SK-N-SH treated with all-trans-retinoic acid at 6 μM for 48 hours (cell line): ENCODE measurements around the gene MTHFD2L.

Source experiments
- ATAC-seq: fragments of 200-7000 bp; cut with Tn5 transposase; 3 replicates; pipeline ENCODE4 v1.9.1; 2020; ENCODE audit warnings: mild to moderate bottlenecking, moderate library complexity
- ARNTL ChIP-seq: fragments of 450-650 bp; formaldehyde crosslinking; IDR thresholded peaks from 2 replicates; pipeline ENCODE4 v1.5.0; 2020; ENCODE audit warnings: low read depth, mild to moderate bottlenecking, moderate library complexity, borderline replicate concordance
- BACH2 ChIP-seq: fragments of 250-450 bp; sonication (Bioruptor Pico); IDR thresholded peaks from 2 replicates; pipeline ENCODE4 v1.9.0; 2021; ENCODE audit warnings: mild to moderate bottlenecking, borderline replicate concordance
- ESRRG ChIP-seq: fragments of 250-450 bp; sonication (Bioruptor Pico); IDR thresholded peaks from 2 replicates; pipeline ENCODE4 v1.6.1; 2021; ENCODE audit warnings: mild to moderate bottlenecking
- ISL1 ChIP-seq: fragments of 250-450 bp; sonication (Bioruptor Pico); IDR thresholded peaks from 2 replicates; pipeline ENCODE4 v2.1.2; 2022; ENCODE audit warnings: mild to moderate bottlenecking, moderate library complexity
- OSR1 ChIP-seq: fragments of 250-450 bp; sonication (Bioruptor Pico); IDR thresholded peaks from 2 replicates; pipeline ENCODE4 v1.8.0; 2022; ENCODE audit warnings: moderate library complexity, mild to moderate bottlenecking, inconsistent platforms
- POU6F1 ChIP-seq: fragments of 250-450 bp; sonication (Bioruptor Pico); IDR thresholded peaks from 2 replicates; pipeline ENCODE4 v1.8.0; 2021; ENCODE audit warnings: low read depth, mild to moderate bottlenecking, moderate library complexity, borderline replicate concordance
- PPARA ChIP-seq: fragments of 250-450 bp; sonication (Bioruptor Pico); IDR thresholded peaks from 2 replicates; pipeline ENCODE4 v1.5.0; 2020; ENCODE audit warnings: mild to moderate bottlenecking, borderline replicate concordance
- RARB ChIP-seq: fragments of 250-450 bp; sonication (Bioruptor Pico); IDR thresholded peaks from 2 replicates; pipeline ENCODE4 v1.8.0; 2021; ENCODE audit warnings: mild to moderate bottlenecking, moderate library complexity
- TCF4 ChIP-seq: fragments of 250-450 bp; sonication (Bioruptor Pico); IDR thresholded peaks from 2 replicates; pipeline ENCODE4 v1.8.0; 2021; ENCODE audit warnings: mild to moderate bottlenecking, moderate library complexity, borderline replicate concordance
- TOX ChIP-seq: fragments of 250-450 bp; sonication (Bioruptor Pico); IDR thresholded peaks from 2 replicates; pipeline ENCODE4 v1.8.0; 2021; ENCODE audit warnings: mild to moderate bottlenecking, moderate library complexity, borderline replicate concordance
- TSHZ2 ChIP-seq: fragments of 250-450 bp; sonication (Bioruptor Pico); IDR thresholded peaks from 2 replicates; pipeline ENCODE4 v1.5.0; 2020; ENCODE audit warnings: mild to moderate bottlenecking, moderate library complexity
- ZC3H10 ChIP-seq: fragments of 250-450 bp; sonication (Bioruptor Pico); IDR thresholded peaks from 2 replicates; pipeline ENCODE4 v1.5.1; 2021; ENCODE audit warnings: mild to moderate bottlenecking, moderate library complexity
- ZFP3 ChIP-seq: fragments of 250-450 bp; sonication (Bioruptor Pico); IDR thresholded peaks from 2 replicates; pipeline ENCODE4 v1.5.0; 2020; ENCODE audit warnings: mild to moderate bottlenecking, moderate library complexity
- ZFP30 ChIP-seq: fragments of 450-650 bp; formaldehyde crosslinking; IDR thresholded peaks from 2 replicates; pipeline ENCODE4 v1.5.0; 2022; ENCODE audit warnings: mild to moderate bottlenecking, moderate library complexity
- ZNF565 ChIP-seq: fragments of 450-650 bp; formaldehyde crosslinking; conservative IDR thresholded peaks from 2 replicates; pipeline ENCODE4 v1.5.0; 2020; ENCODE audit warnings: low read depth, mild to moderate bottlenecking, moderate library complexity
- TF ChIP-seq, protein P1 (sequence below): fragments of 250-450 bp; sonication (Bioruptor Pico); IDR thresholded peaks from 2 replicates; pipeline ENCODE4 v1.5.1; 2021; ENCODE audit warnings: mild to moderate bottlenecking, moderate library complexity
- TF ChIP-seq, protein P2 (sequence below): fragments of 250-450 bp; sonication (Bioruptor Pico); IDR thresholded peaks from 2 replicates; pipeline ENCODE4 v1.8.0; 2020; ENCODE audit warnings: mild to moderate bottlenecking, moderate library complexity, borderline replicate concordance
- TF ChIP-seq, protein P3 (sequence below): fragments of 250-450 bp; sonication (Bioruptor Pico); IDR thresholded peaks from 2 replicates; pipeline ENCODE4 v1.5.1; 2020; ENCODE audit warnings: low read depth, mild to moderate bottlenecking, moderate library complexity

The MTHFD2L gene

GRCh38 chr4:74159143-74159709, 1.3 kb downstream of the MTHFD2L start:
- TF ChIP-seq, protein P1, sequence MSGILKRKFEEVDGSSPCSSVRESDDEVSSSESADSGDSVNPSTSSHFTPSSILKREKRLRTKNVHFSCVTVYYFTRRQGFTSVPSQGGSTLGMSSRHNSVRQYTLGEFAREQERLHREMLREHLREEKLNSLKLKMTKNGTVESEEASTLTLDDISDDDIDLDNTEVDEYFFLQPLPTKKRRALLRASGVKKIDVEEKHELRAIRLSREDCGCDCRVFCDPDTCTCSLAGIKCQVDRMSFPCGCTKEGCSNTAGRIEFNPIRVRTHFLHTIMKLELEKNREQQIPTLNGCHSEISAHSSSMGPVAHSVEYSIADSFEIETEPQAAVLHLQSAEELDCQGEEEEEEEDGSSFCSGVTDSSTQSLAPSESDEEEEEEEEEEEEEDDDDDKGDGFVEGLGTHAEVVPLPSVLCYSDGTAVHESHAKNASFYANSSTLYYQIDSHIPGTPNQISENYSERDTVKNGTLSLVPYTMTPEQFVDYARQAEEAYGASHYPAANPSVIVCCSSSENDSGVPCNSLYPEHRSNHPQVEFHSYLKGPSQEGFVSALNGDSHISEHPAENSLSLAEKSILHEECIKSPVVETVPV (CRISPR knock-in tag), result no peak
- TF ChIP-seq ARNTL (CRISPR knock-in tag) (no peak), ISL1 (CRISPR knock-in tag) (no peak), BACH2 (no peak), POU6F1 (CRISPR knock-in tag) (no peak), ZNF565 (CRISPR knock-in tag) (no peak), ESRRG (no peak), TSHZ2 (CRISPR knock-in tag) (no peak), ZFP3 (CRISPR knock-in tag) (no peak), ZFP30 (CRISPR knock-in tag) (no peak), ZC3H10 (CRISPR knock-in tag) (no peak), RARB (no peak), TCF4 (CRISPR knock-in tag) (no peak), PPARA (no peak)
- TF ChIP-seq, protein P2, sequence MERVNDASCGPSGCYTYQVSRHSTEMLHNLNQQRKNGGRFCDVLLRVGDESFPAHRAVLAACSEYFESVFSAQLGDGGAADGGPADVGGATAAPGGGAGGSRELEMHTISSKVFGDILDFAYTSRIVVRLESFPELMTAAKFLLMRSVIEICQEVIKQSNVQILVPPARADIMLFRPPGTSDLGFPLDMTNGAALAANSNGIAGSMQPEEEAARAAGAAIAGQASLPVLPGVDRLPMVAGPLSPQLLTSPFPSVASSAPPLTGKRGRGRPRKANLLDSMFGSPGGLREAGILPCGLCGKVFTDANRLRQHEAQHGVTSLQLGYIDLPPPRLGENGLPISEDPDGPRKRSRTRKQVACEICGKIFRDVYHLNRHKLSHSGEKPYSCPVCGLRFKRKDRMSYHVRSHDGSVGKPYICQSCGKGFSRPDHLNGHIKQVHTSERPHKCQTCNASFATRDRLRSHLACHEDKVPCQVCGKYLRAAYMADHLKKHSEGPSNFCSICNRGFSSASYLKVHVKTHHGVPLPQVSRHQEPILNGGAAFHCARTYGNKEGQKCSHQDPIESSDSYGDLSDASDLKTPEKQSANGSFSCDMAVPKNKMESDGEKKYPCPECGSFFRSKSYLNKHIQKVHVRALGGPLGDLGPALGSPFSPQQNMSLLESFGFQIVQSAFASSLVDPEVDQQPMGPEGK, result no peak
- TF ChIP-seq, protein P3, sequence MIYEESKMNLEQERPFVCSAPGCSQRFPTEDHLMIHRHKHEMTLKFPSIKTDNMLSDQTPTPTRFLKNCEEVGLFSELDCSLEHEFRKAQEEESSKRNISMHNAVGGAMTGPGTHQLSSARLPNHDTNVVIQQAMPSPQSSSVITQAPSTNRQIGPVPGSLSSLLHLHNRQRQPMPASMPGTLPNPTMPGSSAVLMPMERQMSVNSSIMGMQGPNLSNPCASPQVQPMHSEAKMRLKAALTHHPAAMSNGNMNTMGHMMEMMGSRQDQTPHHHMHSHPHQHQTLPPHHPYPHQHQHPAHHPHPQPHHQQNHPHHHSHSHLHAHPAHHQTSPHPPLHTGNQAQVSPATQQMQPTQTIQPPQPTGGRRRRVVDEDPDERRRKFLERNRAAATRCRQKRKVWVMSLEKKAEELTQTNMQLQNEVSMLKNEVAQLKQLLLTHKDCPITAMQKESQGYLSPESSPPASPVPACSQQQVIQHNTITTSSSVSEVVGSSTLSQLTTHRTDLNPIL (CRISPR knock-in tag), result no peak
- no peak for ATAC-seq

GRCh38 chr4:74161666-74162450, 3.9 kb downstream of the MTHFD2L start:
- ATAC-seq, result no peak

GRCh38 chr4:74166135-74166534, 8.2 kb downstream of the MTHFD2L start:
- no peak for ATAC-seq
- TF ChIP-seq RARB (no peak), OSR1 (CRISPR knock-in tag) (no peak), TCF4 (CRISPR knock-in tag) (no peak), ESRRG (no peak), TSHZ2 (CRISPR knock-in tag) (no peak), ZFP30 (CRISPR knock-in tag) (no peak)
- TF ChIP-seq, protein P1 (CRISPR knock-in tag), result no peak
- TF ChIP-seq, protein P3 (CRISPR knock-in tag), result no peak

More at GRCh38 chr4:74161666-74162450, 3.9 kb downstream of the MTHFD2L start:
- TF ChIP-seq, protein P3 (CRISPR knock-in tag), result 0 out of 2 replicates have a peak, but pooled peaks have one; percentile 40
- TF ChIP-seq ZFP30 (CRISPR knock-in tag) (no peak), ISL1 (CRISPR knock-in tag) (peak; percentile 63), TOX (CRISPR knock-in tag) (no peak)
